ENCODE data around the gene PCDHA10. TPM values are rescaled to one million over a fixed set of nuclear protein-coding genes. Genes with fewer than 3 reads are reported as not detected.

PCDHA10 gene
- polyA plus RNA-seq, 1 donor, result 0.62 TPM

DNA sequence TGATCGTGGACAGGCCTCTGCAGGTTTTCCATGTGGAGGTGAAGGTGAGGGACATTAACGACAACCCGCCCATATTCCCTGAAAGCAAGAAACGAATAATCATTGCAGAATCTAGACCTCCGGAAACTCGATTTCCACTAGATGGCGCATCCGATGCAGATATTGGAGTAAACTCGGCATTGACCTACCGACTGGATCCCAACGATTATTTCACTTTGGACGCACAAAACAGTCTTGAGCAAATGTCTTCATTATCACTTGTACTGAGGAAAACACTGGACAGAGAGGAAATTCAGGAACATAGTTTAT lies 26.8 kb downstream of the PCDHA10 start:
- DNase-seq, result no peak

DNA sequence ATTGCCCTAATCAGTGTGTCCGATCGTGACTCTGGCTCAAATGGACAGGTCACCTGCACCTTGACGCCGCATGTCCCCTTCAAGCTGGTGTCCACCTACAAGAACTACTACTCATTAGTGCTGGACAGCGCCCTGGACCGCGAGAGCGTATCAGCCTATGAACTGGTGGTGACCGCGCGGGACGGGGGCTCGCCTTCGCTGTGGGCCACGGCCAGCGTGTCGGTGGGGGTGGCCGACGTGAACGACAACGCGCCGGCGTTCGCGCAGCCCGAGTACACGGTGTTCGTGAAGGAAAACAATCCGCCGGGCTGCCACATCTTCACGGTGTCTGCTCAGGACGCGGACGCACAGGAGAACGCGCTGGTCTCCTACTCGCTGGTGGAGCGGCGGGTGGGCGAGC lies 27.7 kb downstream of the PCDHA10 start:
- no peak for DNase-seq

DNA sequence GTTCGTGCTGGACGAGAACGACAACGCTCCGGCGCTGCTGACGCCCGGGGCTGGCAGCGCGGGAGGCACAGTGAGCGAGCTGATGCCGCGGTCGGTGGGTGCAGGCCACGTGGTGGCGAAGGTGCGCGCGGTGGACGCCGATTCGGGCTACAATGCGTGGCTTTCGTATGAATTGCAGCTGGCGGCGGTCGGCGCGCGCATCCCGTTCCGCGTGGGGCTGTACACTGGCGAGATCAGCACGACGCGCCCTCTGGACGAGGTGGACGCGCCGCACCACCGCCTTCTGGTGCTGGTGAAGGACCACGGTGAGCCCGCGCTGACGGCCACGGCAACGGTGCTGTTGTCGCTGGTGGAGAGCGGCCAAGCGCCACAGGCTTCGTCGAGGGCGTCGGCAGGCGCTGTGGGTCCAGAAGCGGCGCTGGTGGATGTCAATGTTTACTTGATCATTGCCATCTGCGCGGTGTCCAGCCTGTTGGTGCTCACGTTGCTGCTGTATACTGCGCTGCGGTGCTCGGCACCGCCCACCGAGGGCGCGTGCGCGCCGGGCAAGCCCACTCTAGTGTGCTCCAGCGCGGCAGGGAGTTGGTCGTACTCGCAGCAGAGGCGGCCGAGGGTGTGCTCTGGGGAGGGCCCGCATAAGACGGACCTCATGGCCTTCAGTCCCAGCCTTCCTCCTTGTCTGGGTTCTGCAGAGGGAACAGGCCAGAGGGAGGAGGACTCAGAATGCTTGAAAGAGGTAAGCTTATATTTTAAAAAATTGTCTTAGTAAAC lies 28.4 kb downstream of the PCDHA10 start:
- DNase-seq, result no peak

DNA sequence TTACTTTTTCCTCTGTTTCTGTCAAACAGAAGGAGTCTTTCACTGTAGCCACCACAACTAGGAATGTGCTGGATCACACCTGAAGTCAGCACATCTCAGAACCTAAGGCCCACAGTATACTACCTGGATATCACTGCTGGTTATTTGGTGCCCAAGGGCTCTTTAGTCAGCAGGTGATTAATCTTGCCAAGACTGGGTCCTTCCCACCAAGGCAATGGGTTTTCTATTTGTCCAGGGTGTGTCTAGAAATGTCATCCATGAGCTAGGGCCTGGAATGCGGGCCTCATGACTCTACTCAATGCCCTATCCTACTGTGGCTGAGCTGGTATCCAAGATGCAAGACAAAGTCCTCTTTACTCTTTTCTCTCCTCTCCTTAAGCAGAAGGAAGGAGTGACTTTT lies 60.6 kb downstream of the PCDHA10 start:
- no peak for DNase-seq

Other genes starting within 250 kb of the PCDHA10 start
- gene CD14, start 222.7 kb upstream of the PCDHA10 start, polyA plus RNA-seq (ENCODE audit: insufficient read length), result 5.6 TPM
- gene TMCO6, start 216.4 kb upstream of the PCDHA10 start, polyA plus RNA-seq (ENCODE audit: insufficient read length), result 19.8 TPM
- gene NDUFA2, start 208.3 kb upstream of the PCDHA10 start, polyA plus RNA-seq (ENCODE audit: insufficient read length), result 69.0 TPM
- 170 TPM for gene IK, start 208.1 kb upstream of the PCDHA10 start, polyA plus RNA-seq (ENCODE audit: insufficient read length)
- 19.6 TPM for gene WDR55, start 191.0 kb upstream of the PCDHA10 start, polyA plus RNA-seq (ENCODE audit: insufficient read length)
- gene DND1, start 182.3 kb upstream of the PCDHA10 start, polyA plus RNA-seq (ENCODE audit: insufficient read length), result 0.35 TPM
- 83.4 TPM for gene HARS1, start 164.5 kb upstream of the PCDHA10 start, polyA plus RNA-seq (ENCODE audit: insufficient read length)
- 61.0 TPM for gene HARS2, start 164.4 kb upstream of the PCDHA10 start, polyA plus RNA-seq (ENCODE audit: insufficient read length)
- gene ZMAT2, start 155.4 kb upstream of the PCDHA10 start, polyA plus RNA-seq (ENCODE audit: insufficient read length), result 124 TPM
- not detected for gene PCDHA1, start 69.8 kb upstream of the PCDHA10 start, polyA plus RNA-seq (ENCODE audit: insufficient read length)
- 0.20 TPM for gene PCDHA2, start 61.0 kb upstream of the PCDHA10 start, polyA plus RNA-seq (ENCODE audit: insufficient read length)
- 0.47 TPM for gene PCDHA3, start 54.8 kb upstream of the PCDHA10 start, polyA plus RNA-seq (ENCODE audit: insufficient read length)
- 1.00 TPM for gene PCDHA4, start 48.8 kb upstream of the PCDHA10 start, polyA plus RNA-seq (ENCODE audit: insufficient read length)
- gene PCDHA5, start 34.3 kb upstream of the PCDHA10 start, polyA plus RNA-seq (ENCODE audit: insufficient read length), result 0.18 TPM
- 0.38 TPM for gene PCDHA6, start 27.9 kb upstream of the PCDHA10 start, polyA plus RNA-seq (ENCODE audit: insufficient read length)
- gene PCDHA7, start 21.6 kb upstream of the PCDHA10 start, polyA plus RNA-seq (ENCODE audit: insufficient read length), result 0.35 TPM
- gene PCDHA8, start 14.7 kb upstream of the PCDHA10 start, polyA plus RNA-seq (ENCODE audit: insufficient read length), result 0.17 TPM
- gene PCDHA9, start 7.5 kb upstream of the PCDHA10 start, polyA plus RNA-seq (ENCODE audit: insufficient read length), result 0.03 TPM
- gene PCDHA11, start 13.1 kb downstream of the PCDHA10 start, polyA plus RNA-seq (ENCODE audit: insufficient read length), result 0.52 TPM
- gene PCDHA12, start 19.4 kb downstream of the PCDHA10 start, polyA plus RNA-seq (ENCODE audit: insufficient read length), result 0.23 TPM
- gene PCDHA13, start 26.2 kb downstream of the PCDHA10 start, polyA plus RNA-seq (ENCODE audit: insufficient read length), result not detected
- gene PCDHAC1, start 70.4 kb downstream of the PCDHA10 start, polyA plus RNA-seq (ENCODE audit: insufficient read length), result 0.13 TPM
- gene PCDHAC2, start 110.6 kb downstream of the PCDHA10 start, polyA plus RNA-seq (ENCODE audit: insufficient read length), result 0.93 TPM
- gene PCDHB1, start 195.5 kb downstream of the PCDHA10 start, polyA plus RNA-seq (ENCODE audit: insufficient read length), result 0.13 TPM
- 6.6 TPM for gene PCDHB2, start 238.7 kb downstream of the PCDHA10 start, polyA plus RNA-seq (ENCODE audit: insufficient read length)
- 2.3 TPM for gene PCDHB3, start 244.6 kb downstream of the PCDHA10 start, polyA plus RNA-seq (ENCODE audit: insufficient read length)

Data from left kidney (tissue), 2 donors.